Measurements from ENCODE around the gene SERHL2.

GRCh38 chr22:42596863-42597530 lies 43.2 kb downstream of the SERHL2 start:
- TF ChIP-seq CTCF (IDR thresholded peaks at IDR 0.05) (no peak), EZH2 (IDR thresholded peaks at IDR 0.05) (no peak)

All from neural progenitor cell (in vitro differentiated cells).